PC-3 (cell line): ENCODE results near the gene HOXA10.

ENCODE experiments used
- EZH2 ChIP-seq: fragments of 300-600 bp; sonication (generic); IDR thresholded peaks from one replicate; pipeline ENCODE4 v1.6.1; 2017; ENCODE audit warnings: antibody characterized with exemption, mild to moderate bottlenecking, low read length; ENCODE audit not compliant: unreplicated experiment
- EZH2phosphoT487 ChIP-seq: fragments of 300-600 bp; sonication (generic); IDR thresholded peaks from 2 replicates; pipeline ENCODE4 v1.6.1; 2018; ENCODE audit warnings: mild to moderate bottlenecking, antibody characterized with exemption, low read length, borderline replicate concordance
- TF ChIP-seq, protein P1 (sequence below): fragments of 300-600 bp; sonication (generic); conservative IDR thresholded peaks from 2 replicates; pipeline ENCODE4 v1.5.1; 2017; ENCODE audit warnings: antibody characterized with exemption, low read depth, mild to moderate bottlenecking, low read length

DNA sequence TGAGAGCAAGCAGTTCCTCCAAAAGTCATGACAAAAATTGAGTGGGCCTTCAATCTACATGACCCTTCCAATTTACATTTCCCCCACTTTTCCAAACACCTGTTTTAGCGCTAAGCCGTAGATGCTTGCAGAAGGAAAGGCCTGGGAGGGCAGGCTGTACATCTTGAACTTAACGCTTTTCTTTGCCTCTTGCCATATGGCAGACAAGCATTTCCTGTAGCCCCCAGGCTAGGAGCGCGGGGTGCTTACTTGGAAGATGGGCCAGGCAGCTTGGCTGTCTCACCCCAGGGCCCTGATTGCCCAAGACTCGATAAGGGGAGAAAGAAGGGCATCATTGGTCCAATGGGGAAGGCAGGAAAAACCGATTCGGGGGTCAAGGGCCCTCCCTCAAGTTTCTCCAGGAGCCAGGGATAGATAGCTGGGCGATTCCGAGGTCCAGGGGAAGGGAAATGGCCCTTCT is 1.8 kb downstream of the HOXA10 start:
- TF ChIP-seq, protein P1, sequence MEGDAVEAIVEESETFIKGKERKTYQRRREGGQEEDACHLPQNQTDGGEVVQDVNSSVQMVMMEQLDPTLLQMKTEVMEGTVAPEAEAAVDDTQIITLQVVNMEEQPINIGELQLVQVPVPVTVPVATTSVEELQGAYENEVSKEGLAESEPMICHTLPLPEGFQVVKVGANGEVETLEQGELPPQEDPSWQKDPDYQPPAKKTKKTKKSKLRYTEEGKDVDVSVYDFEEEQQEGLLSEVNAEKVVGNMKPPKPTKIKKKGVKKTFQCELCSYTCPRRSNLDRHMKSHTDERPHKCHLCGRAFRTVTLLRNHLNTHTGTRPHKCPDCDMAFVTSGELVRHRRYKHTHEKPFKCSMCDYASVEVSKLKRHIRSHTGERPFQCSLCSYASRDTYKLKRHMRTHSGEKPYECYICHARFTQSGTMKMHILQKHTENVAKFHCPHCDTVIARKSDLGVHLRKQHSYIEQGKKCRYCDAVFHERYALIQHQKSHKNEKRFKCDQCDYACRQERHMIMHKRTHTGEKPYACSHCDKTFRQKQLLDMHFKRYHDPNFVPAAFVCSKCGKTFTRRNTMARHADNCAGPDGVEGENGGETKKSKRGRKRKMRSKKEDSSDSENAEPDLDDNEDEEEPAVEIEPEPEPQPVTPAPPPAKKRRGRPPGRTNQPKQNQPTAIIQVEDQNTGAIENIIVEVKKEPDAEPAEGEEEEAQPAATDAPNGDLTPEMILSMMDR, result no peak
- no peak for TF ChIP-seq EZH2phosphoT487
- TF ChIP-seq EZH2, result no peak
